ENCODE results near the gene VRTN. TPM values are rescaled to one million over a fixed set of nuclear protein-coding genes. Genes with fewer than 3 reads are reported as not detected.

The VRTN gene
- total and polyA plus RNA-seq, 9 donors: 0.19 to 0.23 TPM; not detected in 7

GRCh38 chr14:74347097-74347794 is 1.0 kb upstream of the VRTN start:
- no peak for DNase-seq
- 49 to 54% (median 51%) methylated on average over 7 of the region's 7 CpGs for WGBS, 3 donors
- Histone ChIP-seq H3K4me1 (ENCODE audit: insufficient read depth) (peaks cover 1% of the 10 kb centered on the region), H3K27ac (no peak overlapping the region), H3K4me3 (no peak overlapping the region), H3K27me3 (no peaks in the 10 kb centered on the region), H3K36me3 (no peaks in the 10 kb centered on the region), H3K9me3 (no peaks in the 10 kb centered on the region)
- intact Hi-C loops (cut with DNase I): no loop called here
- no peak for TF ChIP-seq CTCF (IDR thresholded peaks at IDR 0.05)
- no peak for TF ChIP-seq EP300 (IDR thresholded peaks at IDR 0.05)
- no peak for TF ChIP-seq POLR2A (IDR thresholded peaks at IDR 0.05)

GRCh38 chr14:74347795-74348100 is 523 bp upstream of the VRTN start:
- no peak overlapping the region for H3K4me3 ChIP-seq
- no peak for DNase-seq
- WGBS, 3 donors: 48 to 54% (median 53%) methylated on average over 1 of the region's 1 CpG
- no peak overlapping the region for H3K27ac ChIP-seq
- no peaks in the 10 kb centered on the region for H3K27me3 ChIP-seq
- TF ChIP-seq POLR2A (IDR thresholded peaks at IDR 0.05) (no peak), EP300 (IDR thresholded peaks at IDR 0.05) (no peak)
- intact Hi-C loops (cut with DNase I): no loop called here
- no peaks in the 10 kb centered on the region for H3K36me3 ChIP-seq
- H3K9me3 ChIP-seq: no peaks in the 10 kb centered on the region
- H3K4me1 ChIP-seq (ENCODE audit: insufficient read depth): peaks cover 1% of the 10 kb centered on the region

GRCh38 chr14:74348735-74349463 is 628 bp downstream of the VRTN start:
- H3K27me3 ChIP-seq: no peaks in the 10 kb centered on the region
- peaks cover 1% of the 10 kb centered on the region for H3K4me1 ChIP-seq (ENCODE audit: insufficient read depth)
- H3K36me3 ChIP-seq: no peaks in the 10 kb centered on the region
- intact Hi-C loops (cut with DNase I): no loop called here
- no peak overlapping the region for H3K4me3 ChIP-seq
- H3K27ac ChIP-seq: no peak overlapping the region
- no peak for TF ChIP-seq EP300 (IDR thresholded peaks at IDR 0.05)
- TF ChIP-seq CTCF (IDR thresholded peaks at IDR 0.05): no peak
- no peak for TF ChIP-seq POLR2A (IDR thresholded peaks at IDR 0.05)
- WGBS, 3 donors: 47 to 58% (median 53%) methylated on average over 17 of the region's 17 CpGs
- DNase-seq: no peak
- H3K9me3 ChIP-seq: no peaks in the 10 kb centered on the region

GRCh38 chr14:74349757-74350156 is 1.5 kb downstream of the VRTN start:
- Histone ChIP-seq H3K4me3 (no peak overlapping the region), H3K9me3 (no peaks in the 10 kb centered on the region), H3K27me3 (no peaks in the 10 kb centered on the region), H3K27ac (no peak overlapping the region), H3K4me1 (ENCODE audit: insufficient read depth) (peaks cover 1% of the 10 kb centered on the region), H3K36me3 (no peaks in the 10 kb centered on the region)
- 32 to 54% (median 46%) methylated on average over 4 of the region's 4 CpGs for WGBS, 3 donors
- intact Hi-C loops (cut with DNase I): no loop called here
- DNase-seq: no peak
- TF ChIP-seq EP300 (IDR thresholded peaks at IDR 0.05) (no peak), POLR2A (IDR thresholded peaks at IDR 0.05) (no peak), CTCF (IDR thresholded peaks at IDR 0.05) (no peak)

All from ovary (tissue), 9 donors.